ENCODE data around the gene CDC5L.

CDC5L gene

DNA sequence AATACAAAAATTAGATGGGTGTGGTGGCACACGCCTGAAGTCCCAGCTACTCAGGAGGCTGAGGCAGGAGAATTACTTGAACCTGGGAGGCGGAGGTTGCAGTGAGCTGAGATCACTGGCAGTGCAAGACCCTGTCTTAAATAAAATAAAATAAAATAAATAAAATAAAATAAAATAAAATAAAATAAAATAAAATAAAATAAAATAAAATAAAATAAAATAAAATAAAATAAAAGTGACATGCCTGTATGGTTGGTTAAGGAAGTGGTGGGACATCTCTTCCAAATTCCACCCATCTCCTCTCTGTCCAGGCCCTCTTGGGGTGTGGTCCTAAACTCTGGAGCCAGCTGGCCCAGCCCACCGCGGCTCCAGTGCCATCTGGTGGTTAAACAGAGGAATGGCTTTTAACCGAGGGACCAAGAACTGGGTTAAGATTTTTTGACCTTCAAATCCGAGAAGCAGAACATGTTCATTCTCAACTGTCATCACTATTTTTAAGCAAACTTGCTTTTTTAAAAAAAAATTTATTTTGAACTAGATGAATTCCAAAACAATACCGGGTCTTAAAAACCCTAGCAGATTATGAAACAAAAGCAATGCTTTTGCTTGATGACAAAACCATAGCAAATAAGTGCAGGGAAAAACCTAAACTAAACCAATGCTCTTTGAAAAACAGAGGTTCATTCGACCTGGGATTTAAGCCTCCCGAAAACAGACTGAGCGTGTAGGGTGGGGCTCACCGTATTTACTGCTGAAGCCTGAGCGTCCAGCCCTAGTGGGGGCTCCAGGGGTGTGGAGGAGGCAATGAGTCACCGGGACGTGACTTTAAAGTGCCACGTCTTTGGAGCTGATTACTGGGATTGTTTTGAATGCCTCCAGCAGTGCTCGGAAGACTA lies 68.8 kb downstream of the CDC5L start:
- no peak for DNase-seq

DNA sequence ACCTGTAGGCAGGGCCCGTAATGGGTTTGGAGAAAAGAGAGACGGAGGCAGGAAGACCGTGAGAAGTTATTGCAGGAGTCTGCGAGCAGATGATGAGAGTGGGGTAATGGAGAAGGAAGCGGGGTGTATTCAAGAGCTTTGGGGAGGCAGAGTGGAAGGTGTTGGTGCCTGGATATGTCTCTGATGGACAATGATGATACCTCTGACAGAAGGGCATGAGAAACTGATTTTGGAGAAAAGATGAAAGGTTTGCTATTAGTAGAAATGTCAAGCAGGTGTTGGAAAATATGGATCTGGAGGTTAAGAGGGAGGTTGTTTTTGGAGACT lies 69.4 kb downstream of the CDC5L start:
- no peak for DNase-seq

DNA sequence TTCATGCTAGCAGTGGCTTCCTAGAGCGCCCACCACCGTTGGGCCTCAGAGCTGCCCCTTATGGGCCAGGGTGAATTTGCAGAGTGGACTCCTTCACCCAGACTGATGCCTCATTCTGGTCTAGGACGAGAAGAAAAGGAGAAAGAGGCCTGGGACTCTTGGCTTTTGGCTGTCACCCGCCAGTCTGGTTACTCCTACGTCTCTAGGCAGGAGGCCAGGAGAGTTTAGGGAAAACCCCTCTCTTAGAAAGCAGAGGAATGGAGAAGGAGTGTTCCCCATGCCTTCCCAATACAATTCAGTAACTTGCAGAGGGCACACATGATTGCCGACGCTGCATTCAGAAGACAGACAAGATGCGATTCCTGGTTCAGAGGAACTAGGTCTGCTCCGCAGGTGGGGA lies 70.1 kb downstream of the CDC5L start:
- DNase-seq: no peak

DNA sequence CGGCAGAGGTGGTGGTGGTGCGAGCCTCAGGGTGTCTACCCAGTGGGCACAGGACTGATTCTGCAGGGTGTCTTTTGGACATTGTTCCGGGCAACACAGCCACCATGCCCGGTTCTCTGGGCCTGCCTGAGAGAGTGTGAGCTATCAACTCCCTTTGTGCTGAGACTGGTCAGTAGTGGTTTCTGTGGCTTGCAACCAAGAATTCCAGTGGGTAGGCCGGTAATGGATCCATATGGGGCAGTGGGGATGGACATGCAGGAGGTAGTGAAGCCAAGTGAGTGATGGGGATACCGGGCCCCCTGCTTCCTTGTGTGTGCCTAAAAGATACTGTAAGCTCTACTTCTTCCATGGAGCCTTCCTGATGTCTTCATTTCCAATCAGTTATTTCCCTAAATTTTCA lies 71.0 kb downstream of the CDC5L start:
- no peak for DNase-seq

DNA sequence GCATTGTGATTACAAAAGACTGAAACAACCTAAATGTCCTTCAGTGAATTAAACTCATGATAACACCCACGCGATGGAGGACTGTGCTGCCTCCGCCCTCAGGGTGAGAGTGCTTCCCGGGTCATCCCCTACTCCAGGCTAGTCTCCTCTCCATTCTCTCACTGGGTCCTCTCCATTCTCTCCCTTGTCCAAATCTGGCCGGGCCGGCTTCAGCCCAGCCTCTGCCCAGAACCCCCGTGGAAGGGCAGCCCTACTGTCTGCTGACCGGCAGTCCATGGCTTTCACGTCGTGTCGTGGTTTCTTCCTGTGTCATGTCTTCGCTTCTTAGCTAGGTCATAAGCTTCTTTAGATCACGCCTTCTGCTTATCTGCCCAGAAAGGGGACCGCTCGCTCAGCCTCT lies 74.8 kb downstream of the CDC5L start:
- DNase-seq: no peak

DNA sequence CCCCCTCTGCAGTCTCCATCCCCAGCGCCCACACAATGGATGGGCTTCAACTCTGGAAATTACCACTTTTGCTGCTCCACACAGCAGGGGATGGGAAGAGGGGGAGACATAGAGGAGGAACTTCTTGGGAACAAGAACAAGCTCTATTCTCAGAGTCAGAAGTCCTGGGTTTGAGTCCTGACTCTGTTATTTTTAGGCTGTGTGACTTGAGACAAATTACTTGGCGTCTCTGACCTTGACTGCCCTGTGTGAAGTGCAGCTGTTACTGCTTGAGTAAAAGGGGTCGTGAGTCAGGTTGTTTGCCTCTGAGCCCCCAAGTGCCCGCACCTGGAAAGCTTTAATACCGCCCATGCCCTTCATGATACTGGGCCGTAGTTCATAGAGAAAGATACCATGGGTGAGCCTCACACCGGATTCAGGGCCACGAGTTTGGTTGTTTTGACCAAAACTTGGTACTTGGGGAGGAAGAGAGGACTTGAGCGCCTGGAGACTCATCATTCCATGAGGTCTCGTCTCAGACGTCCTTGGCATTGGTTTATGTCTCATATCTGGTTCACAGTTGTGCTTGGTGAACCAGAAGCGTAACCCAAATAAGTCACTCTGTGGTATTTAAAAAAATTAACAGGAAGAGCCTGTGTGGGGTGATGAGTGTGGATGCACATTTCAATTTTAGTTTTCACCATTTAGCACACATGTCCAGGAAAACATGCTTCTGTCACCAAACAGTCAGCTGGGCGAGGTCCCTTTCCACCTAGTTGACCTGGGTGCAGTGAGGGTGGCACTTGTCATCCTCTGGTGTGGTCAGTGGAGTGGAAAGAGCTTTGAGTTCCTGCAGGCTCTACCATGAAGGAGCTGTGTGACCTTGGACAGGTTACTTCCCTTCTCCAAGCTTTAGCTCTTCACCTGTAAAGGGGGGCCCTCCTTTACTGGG lies 75.6 kb downstream of the CDC5L start:
- DNase-seq: no peak

DNA sequence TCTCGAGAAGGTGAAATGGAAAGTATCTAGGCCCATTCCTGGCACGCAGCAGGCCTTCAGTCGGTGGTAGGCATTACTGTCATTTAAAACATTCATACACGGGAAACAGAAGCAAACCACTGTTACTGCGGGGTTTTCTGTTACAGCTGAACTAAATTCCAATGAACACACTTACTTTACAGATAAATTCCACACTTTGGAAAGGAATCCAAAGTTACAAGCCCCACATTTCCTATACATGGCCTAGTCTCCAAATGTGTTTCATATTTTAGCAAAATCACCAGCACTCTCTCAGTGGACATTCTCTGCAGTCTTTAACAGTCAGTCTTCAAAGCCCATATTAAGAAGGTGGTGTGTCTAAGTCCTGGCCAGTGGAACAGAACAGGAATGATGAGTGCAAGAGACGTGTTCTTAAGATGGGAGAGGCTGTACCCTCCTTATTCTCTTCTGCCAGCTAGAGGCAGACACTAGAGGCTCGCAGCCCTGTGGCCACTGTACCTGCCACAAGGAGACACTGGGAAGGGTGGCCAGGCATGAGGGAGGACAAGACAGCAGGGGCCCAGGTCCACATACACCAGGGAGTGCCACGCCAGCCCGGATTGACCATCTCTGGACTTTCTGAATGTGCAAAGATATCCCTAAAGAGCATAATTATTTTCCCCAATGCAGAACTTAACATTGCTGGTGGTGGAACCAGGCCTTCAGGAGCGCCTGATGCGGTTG lies 76.4 kb downstream of the CDC5L start:
- no peak for DNase-seq

DNA sequence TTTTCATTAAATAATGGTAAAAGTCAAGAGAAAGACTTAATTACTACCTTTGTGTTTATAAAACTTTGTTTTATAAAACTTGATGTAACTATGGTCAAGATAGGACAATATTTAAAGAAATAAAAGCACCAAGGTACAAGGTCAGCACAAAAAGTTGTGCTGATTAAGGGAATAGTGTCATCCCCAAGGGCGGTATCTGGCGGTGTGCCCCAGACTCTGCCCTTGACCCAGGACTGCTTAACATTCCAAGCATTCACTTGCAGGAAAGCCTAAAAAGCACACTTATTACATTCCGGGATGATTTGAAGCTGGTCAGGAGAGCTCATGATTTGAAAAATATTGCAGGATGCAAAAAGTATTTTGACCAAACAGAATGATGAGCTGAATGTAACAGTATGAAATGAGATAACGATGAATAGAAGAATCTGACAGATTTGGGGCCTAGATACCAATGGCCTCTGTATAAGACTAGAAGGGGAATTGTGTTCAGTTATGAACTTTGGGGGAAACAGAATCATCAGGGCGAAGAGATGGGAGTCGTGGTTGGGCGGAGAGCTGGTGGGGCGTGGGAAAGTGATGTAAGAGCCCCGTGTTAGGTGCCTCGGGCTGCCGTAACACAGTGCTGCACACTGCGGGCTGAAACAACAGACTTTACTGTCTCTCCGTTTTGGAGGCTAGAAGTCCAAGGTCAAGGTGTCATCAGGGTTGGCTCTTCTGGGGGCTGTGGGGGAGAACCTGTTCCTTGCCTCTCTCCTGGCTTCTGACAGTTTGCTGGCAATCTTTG lies 77.2 kb downstream of the CDC5L start:
- DNase-seq: no peak

DNA sequence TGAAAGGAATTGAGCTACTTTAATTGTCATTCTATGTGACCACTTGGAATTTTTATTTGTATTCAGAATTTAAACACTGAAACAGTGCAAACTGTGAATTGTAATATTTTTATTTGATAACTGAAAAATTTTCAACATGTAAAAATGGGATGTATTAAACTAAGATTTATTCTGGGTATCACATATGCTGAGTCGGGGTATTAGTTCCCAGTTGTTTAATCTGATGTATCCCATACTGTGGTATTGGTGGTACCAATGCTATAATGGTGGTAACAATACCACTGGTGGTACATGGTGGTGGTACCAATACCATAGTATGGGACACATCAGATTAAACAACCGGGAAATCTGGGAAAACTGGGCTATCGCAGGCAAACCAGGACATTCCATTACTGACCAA lies 79.4 kb downstream of the CDC5L start:
- no peak for DNase-seq

DNA sequence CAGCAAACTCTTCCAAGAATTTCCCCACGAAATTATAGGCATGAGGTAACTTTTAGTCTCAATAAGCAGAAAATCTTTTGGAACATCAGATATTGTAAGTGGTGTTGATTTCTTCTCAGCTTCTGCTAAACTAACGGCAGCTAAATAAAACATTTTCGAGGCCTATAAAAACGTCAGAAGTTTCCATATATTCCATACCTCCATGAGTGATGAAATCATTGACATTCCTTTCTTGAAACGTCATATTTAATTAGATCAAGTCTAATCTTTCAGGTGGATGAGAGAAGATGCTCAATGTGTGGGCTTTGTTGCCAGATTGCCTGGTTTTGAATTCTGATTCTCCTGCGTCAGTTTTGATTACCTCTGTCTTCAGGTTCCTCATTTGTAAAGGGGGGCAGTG lies 81.3 kb downstream of the CDC5L start:
- DNase-seq: no peak

DNA sequence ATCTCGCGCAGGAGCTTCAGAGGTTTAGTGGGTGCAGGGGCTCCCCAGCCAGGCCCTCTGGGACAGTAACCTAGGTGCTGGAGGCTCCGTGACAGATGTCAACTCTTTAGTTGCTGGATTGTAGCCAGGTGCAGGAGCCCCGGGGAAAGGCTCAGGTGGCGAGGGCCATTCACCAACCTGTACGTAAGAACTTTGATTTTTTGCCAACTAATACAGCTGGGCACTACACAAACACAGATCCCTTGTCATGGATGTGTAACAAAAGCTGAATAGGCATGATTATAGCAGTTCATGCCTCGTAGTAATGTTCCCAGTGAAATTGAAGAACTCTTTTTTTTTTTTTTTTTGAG lies 82.6 kb downstream of the CDC5L start:
- DNase-seq: no peak

DNA sequence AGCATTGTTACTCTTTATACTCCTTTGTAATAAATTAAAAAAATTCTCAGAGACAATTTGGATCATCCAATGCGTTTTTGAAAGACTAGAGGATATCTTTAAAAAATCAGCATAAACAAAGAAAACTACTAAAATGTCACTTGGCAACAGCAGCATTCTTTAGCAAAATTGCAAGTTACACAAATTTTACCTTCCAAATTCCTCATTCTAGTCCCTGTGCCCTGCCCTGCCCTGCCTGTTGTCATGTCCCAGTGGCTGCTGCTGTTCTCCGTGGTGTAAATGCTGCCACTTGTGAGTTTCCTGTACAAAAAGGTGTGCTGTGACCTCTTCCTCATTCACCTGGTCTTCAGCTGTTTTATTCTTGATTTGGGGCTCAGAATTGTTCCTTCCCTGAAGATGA lies 83.2 kb downstream of the CDC5L start:
- no peak for DNase-seq

DNA sequence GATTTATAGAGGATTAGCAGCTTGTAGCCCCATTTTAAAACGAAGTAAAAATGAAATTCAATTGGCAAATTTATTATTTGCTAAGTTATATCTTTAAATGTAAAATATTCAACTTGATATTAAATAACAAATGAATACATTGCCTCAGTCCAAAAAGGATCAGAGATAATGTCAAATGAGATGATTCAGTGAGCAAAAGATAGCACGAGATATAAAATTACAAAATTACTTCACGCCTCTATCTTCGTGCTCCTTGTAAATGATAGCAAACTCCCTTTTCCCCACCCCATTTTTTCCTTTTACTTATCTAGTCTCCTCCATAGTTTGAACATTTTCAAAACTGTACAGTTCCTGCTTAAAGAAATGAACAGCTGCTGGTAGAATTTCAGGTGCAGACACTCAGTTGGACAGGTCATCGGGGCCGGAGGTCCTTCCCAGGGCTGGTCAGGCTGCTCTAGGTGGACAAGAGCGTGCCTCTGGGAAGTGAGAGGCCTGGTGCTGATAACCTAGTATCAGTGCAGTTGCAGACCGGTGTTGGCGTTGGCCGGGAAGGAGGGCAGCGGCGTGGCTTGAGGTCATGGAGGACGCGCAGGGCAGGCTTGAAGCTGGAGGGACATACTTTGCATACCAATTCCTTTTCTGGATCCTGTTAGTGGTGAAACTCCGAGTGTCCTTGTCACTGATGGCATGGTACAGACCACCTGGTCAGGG lies 83.9 kb downstream of the CDC5L start:
- DNase-seq: no peak

DNA sequence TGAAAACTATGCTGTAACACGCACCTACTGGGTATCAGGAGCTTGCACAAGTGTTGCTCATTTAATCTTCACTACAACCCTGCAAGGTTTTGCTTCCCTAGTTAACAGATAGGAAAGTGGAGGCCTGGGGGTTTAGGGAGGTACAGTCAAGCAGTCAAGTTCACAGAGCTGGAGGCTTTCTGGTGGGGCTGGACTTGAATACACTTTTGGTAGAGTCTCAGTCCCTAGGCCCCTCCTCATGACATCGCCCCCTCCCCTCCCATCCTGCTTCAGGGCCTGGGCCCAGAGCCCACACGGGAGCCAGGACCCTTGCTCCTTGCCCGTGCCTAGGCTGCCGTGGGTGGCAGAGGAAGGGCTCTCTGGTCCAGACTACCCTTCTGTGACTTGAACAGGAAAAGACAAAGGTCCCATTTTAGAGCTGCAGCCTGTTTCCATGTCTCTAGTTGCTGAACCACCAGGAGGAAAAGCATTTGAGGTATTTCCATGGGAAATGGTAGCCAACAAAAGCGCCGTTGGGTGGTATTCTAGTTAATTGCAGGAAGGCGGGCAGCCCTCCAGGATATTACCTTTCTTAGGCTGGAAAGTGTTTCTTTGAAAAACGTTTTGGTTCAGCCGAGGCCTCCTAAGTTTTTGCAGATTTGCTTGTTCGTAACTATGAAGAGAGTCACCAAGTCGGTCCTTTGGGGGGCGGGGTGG lies 84.9 kb downstream of the CDC5L start:
- DNase-seq: no peak

DNA sequence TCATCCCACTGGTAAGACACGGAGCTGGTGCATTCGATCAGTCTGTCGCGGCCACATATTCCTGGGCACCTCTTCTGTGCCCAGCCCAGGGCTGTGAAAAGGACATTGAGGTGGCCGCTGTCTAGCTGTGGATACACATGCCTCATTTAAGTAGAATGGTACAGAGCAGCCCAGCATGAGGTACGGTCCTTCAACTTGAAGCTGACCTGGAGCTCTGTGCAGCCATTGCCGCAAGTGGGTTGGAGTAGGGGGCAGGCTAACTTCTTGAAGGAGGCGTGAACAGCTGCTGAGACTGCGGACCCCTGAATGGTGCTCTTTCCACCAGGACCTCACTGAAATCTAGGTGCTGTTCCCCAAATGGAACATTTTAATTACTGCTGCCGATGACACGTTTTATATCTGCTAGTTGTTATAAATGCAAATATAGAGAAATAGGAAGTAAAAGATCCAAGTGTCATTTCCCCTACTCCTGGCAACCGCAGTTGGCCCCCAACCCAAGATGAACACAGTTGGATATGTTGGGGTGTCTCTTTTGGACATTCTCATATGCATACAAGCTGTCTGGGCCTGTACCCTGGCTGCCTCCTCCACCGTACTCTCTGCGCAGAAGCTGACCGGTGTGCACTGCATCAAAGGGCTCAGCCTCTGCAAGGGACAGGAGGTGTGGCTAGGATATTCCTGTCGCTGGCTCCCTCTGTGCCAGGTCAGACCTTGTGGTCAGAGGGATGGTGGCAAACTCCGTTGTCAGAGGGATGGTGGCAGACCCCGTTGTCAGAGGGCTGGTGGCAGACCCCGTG lies 86.1 kb downstream of the CDC5L start:
- DNase-seq: no peak

DNA sequence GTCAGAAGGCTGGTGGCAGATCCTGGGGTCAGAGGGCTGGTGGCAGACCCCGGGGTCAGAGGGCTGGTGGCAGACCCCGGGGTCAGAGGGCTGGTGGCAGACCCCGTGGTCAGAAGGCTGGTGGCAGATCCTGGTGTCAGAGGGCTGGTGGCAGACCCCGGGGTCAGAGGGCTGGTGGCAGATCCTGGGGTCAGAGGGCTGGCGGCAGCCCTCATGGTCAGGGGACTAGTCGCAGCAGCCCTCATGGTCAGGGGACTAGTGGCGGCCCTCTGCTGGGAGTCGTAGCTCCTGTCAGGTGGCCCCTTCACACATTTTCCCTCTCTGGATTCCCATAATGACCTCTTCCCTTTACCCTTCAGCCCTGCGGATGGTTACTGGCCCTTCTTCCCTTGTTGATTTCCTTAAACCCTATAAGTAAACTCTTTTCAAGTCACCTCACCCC lies 86.7 kb downstream of the CDC5L start:
- DNase-seq: no peak

DNA sequence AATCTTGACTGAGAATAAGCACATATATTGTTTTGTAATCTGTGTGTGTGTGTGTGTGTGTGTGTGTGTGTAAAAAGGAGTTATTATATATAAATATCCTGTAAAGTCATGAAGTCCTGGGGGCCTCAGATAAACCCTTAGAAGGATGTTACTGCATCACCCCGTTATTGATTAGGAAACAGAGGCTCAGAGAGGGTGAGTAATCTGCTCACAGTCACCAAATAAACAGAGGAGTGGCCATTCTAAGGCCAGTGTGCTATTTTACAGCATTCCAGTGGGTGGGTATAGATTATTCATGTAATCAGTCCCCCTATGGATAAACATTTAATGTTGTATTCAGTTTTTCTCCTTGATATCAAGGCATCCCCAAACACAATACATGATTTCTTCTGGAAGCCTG lies 87.1 kb downstream of the CDC5L start:
- DNase-seq: no peak

DNA sequence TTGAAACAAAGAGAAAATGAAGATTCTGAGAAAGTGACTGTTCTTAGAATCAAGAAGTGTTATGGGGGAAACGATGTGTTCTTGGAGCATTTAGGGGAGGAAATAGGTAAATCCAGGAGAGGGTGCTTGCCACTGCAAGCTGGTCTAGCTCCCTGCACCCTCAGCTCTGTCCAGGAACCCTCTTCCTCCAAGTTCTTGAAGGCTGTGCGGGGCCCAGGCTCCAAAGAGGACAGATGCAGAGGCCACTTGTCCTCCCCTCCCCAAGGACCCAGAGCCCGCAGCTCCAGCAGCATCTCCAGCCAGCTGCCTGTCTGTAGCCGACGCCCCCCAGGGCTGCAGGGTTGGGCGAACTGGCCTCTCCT lies 87.9 kb downstream of the CDC5L start:
- DNase-seq: no peak

DNA sequence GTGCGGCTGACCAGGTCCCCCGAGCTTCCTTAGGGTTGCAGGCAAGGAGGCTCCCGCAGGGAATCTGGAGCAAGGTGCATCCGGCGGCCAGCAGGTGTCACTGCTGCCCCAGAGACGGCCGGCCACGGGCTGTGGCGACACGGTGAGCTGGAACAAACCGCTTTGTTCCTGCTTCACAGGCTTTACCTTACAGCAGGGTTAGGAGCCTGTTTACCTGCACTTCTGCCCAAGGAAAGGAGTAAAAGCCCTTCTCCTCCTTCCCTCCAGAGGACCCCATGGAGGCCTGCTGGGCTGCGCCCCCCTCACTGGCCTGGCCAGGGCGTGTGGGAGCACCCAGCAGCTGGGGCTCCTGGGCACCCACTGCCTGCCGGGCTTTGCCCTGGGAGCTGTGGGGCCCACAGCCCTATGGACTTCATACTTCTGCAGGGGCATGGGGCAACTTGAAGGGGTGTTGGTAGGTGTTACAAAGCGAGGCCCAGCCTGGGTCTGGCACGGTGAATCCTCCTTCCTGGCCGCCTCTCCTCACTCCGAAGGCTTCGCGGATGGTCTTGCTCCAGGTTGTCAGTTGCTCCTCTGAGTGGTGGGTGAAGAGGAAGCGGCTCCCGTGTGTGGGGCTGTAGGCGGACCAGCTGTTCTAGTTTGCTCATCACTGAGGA lies 88.4 kb downstream of the CDC5L start:
- DNase-seq: peak in 1 of 2 experiments; percentile 8

DNA sequence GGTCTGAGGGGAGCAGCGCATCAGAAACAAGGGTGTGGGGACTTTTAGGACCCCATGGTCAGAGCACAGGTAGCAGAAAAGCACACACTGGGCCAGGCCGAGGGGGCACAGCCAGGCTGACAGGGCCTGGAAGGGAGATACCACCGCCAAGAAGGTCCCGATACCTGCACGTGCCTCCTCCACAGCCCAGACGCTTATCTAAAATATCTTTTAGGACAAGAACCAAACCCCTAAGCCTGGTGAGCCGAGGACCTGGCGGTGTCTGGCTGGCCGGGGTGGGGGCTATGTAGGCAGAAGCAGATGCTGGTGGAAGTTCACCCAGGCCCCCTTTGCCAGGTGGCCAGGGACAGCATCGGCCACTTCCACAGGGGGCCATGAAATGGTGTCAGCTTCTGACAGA lies 89.3 kb downstream of the CDC5L start:
- DNase-seq: no peak

Measured in cerebellar nuclear complex (tissue), 1 donor.